ENCODE measurements around the gene MKRN2.

GRCh38 chr3:12558706-12559105 is 1.8 kb downstream of the MKRN2 start:
- TF ChIP-seq CTCF (IDR thresholded peaks at IDR 0.05; ENCODE audit: borderline replicate concordance, extremely low read depth, low read length, poor library complexity, severe bottlenecking) = no peak
- TF ChIP-seq EZH2 (IDR thresholded peaks at IDR 0.05; ENCODE audit: borderline replicate concordance, low read depth, low read length, severe bottlenecking) = no peak
